Endothelial cell of umbilical vein (primary cell): ENCODE measurements around the gene NSD1. TPM values are rescaled to one million over a fixed set of nuclear protein-coding genes. Genes with fewer than 3 reads are reported as not detected.

Experiments
- BruUV-seq: library from RNA; stranded (reverse); fragments of 400-500 nt; replicated peaks from 2 replicates; lab custom pipeline; 2021; lab: Mats Ljungman, UMichigan
- CTCF ChIA-PET: fragments of 300-600, 350-600 bp; sonication (Branson Sonifier 250); formaldehyde crosslinking; loops from one replicate; lab custom pipeline; 2021; ENCODE audit warnings: antibody characterized with exemption, inconsistent platforms; lab: Charles Lee
- POLR2A ChIA-PET: fragments of 300-600, 350-600 bp; sonication (Branson Sonifier 250); formaldehyde crosslinking; loops from one replicate; lab custom pipeline; 2021; ENCODE audit warnings: antibody characterized with exemption, inconsistent platforms; lab: Charles Lee
- DNase-seq: peaks from one replicate; pipeline ENCODE4 v3.0.0-alpha.2; 2011; ENCODE audit warnings: low read depth, low spot score
- FAIRE-seq: peaks from 2 replicates; lab custom pipeline; 2011; peaks lifted over from hg19 to GRCh38; lab: Jason Lieb, UNC
- H2AFZ ChIP-seq: 2 replicates; pipeline ENCODE4 v1.6.0; 2012; ENCODE audit warnings: low read depth, low read length, control low read depth, inconsistent platforms
- H3K27ac ChIP-seq: 2 replicates; pipeline ENCODE4 v1.5.1; 2011; ENCODE audit warnings: low read depth, mild to moderate bottlenecking, control low read depth, low read length, moderate library complexity; ENCODE audit not compliant: insufficient read depth
- H3K27me3 ChIP-seq, 2 experiments: 2 replicates each; pipeline versions ENCODE4 v1.6.0 to v1.6.1; 2011; ENCODE audit warnings: low read length in 2 of 2, mixed read lengths in 1 of 2; ENCODE audit not compliant: control insufficient read depth in 2 of 2, insufficient read depth in 2 of 2
- H3K36me3 ChIP-seq, 2 experiments: 2 replicates in 1 of 2; 3 replicates in 1 of 2; pipeline ENCODE4 v1.5.1; 2011; ENCODE audit warnings: low read length in 2 of 2, mild to moderate bottlenecking in 1 of 2, moderate library complexity in 1 of 2; ENCODE audit not compliant: control insufficient read depth in 2 of 2, insufficient read depth in 2 of 2; ENCODE audit errors: extremely low read depth in 1 of 2
- H3K4me1 ChIP-seq: 3 replicates; pipeline ENCODE4 v1.5.1; 2011; ENCODE audit warnings: mild to moderate bottlenecking, low read length; ENCODE audit not compliant: control insufficient read depth, insufficient read depth; ENCODE audit errors: extremely low read depth
- H3K4me2 ChIP-seq: 2 replicates; pipeline ENCODE4 v1.6.1; 2011; ENCODE audit warnings: low read length, control low read depth, mixed read lengths; ENCODE audit not compliant: insufficient read depth
- H3K4me3 ChIP-seq, 3 experiments: fragments of 200-600 bp in 1 of 3; sonication (generic), shearing (Covaris generic) in 1 of 3; replicated peaks in 1 of 3; 2 replicates each; pipeline ENCODE4 v1.5.1; 2011 to 2016; ENCODE audit warnings: control low read depth in 3 of 3, low read length in 3 of 3, mild to moderate bottlenecking in 2 of 3, inconsistent platforms in 1 of 3, low read depth in 1 of 3, moderate library complexity in 1 of 3; ENCODE audit not compliant: insufficient read depth in 1 of 3
- H3K79me2 ChIP-seq: 2 replicates; pipeline ENCODE4 v1.6.0; 2012; ENCODE audit warnings: low read length, inconsistent platforms; ENCODE audit not compliant: control insufficient read depth, insufficient read depth
- H3K9ac ChIP-seq: replicated peaks from 2 replicates; pipeline ENCODE3; 2011; ENCODE audit warnings: low read length, control low read depth; ENCODE audit not compliant: insufficient read depth; ENCODE audit errors: extremely low read depth
- H3K9me1 ChIP-seq: replicated peaks from 3 replicates; pipeline ENCODE4 v1.6.0; 2011; ENCODE audit warnings: mild to moderate bottlenecking, low read length; ENCODE audit not compliant: control insufficient read depth, insufficient read depth; ENCODE audit errors: extremely low read depth
- H3K9me3 ChIP-seq: replicated peaks from 2 replicates; pipeline ENCODE4 v1.5.1; 2012; ENCODE audit warnings: low read length, inconsistent platforms; ENCODE audit not compliant: control insufficient read depth, insufficient read depth
- H4K20me1 ChIP-seq: replicated peaks from 2 replicates; pipeline ENCODE3; 2011; ENCODE audit warnings: mild to moderate bottlenecking, low read length; ENCODE audit not compliant: control insufficient read depth, insufficient read depth; ENCODE audit errors: extremely low read depth
- EZH2 ChIP-seq: IDR thresholded peaks from 2 replicates; pipeline ENCODE4 v1.6.1; 2012; ENCODE audit warnings: borderline replicate concordance, low read depth, mild to moderate bottlenecking, moderate library complexity, low read length, inconsistent platforms; ENCODE audit not compliant: severe bottlenecking
- FOS ChIP-seq: IDR thresholded peaks from 2 replicates; pipeline ENCODE4 v1.6.1; 2011; ENCODE audit warnings: mild to moderate bottlenecking, low read length, moderate library complexity, borderline replicate concordance; ENCODE audit not compliant: insufficient read depth
- GATA2 ChIP-seq: IDR thresholded peaks from 2 replicates; pipeline ENCODE4 v1.7.0; 2011; ENCODE audit warnings: low read depth, mild to moderate bottlenecking, moderate library complexity, mixed read lengths, low read length; ENCODE audit not compliant: insufficient read length, insufficient read depth
- JUN ChIP-seq: IDR thresholded peaks from 2 replicates; pipeline ENCODE4 v1.6.1; 2011; ENCODE audit warnings: borderline replicate concordance, low read depth; ENCODE audit not compliant: insufficient read length, insufficient read depth
- MYC ChIP-seq: IDR thresholded peaks from one replicate; pipeline ENCODE4 v1.6.1; 2011; ENCODE audit warnings: mild to moderate bottlenecking, low read depth, low read length
- POLR2A ChIP-seq: IDR thresholded peaks from 2 replicates; pipeline ENCODE4 v1.6.1; 2012; ENCODE audit warnings: low read depth, mild to moderate bottlenecking, control low read depth, low read length
- POLR2AphosphoS5 ChIP-seq: IDR thresholded peaks from 2 replicates; pipeline ENCODE4 v1.6.1; 2012; ENCODE audit warnings: low read depth, mild to moderate bottlenecking, control low read depth, low read length, moderate library complexity; ENCODE audit not compliant: insufficient read depth
- dilution Hi-C: fragments of 300-500 bp; cut with MboI; formaldehyde crosslinking; loops from one replicate; pipeline ENCODE4 v1.15.0; 2019; ENCODE audit warnings: low sequenced_read_pairs; ENCODE audit not compliant: extremely low pct_ligation_motif_present
- intact Hi-C: fragments of 100-400 bp; cut with micrococcal nuclease; formaldehyde crosslinking; loops from one replicate; pipeline ENCODE4 v1.10.0; 2022
- polyA plus RNA-seq, 4 experiments: library from polyadenylated mRNA; depleted of rRNA in 3 of 4; stranded (reverse) in 3 of 4; unstranded in 1 of 4; fragments of >200 nt; gene quantifications; 2 replicates each; pipeline versions ENCODE4 v1.2.1 to v1.2.3, GENCODE V29; 2011 to 2012; ENCODE audit warnings: missing spikeins in 1 of 4
- total RNA-seq: library from RNA; stranded (reverse); gene quantifications from 2 replicates; pipeline ENCODE4 v1.2.3, GENCODE V29; 2021
- TF ChIP-seq, protein P1 (sequence below): IDR thresholded peaks from 2 replicates; pipeline ENCODE4 v1.6.1; 2011; ENCODE audit not compliant: insufficient read depth, insufficient read length
- TF ChIP-seq, protein P2 (sequence below), 2 donors: IDR thresholded peaks; 1 replicate in 1 of 2; 2 replicates in 1 of 2; pipeline ENCODE4 v1.5.1; 2011; ENCODE audit warnings: low read length in 2 of 2, mild to moderate bottlenecking in 2 of 2, moderate library complexity in 2 of 2, control low read depth in 1 of 2, inconsistent platforms in 1 of 2, low read depth in 1 of 2; ENCODE audit not compliant: insufficient read depth in 1 of 2; ENCODE audit errors: extremely low read depth in 1 of 2

NSD1 gene
- total and polyA plus RNA-seq, 2 donors (not counting 3 experiments of a cell fraction or from before 2014, with no cell fraction given) = 14.4 to 90.4 TPM

DNA sequence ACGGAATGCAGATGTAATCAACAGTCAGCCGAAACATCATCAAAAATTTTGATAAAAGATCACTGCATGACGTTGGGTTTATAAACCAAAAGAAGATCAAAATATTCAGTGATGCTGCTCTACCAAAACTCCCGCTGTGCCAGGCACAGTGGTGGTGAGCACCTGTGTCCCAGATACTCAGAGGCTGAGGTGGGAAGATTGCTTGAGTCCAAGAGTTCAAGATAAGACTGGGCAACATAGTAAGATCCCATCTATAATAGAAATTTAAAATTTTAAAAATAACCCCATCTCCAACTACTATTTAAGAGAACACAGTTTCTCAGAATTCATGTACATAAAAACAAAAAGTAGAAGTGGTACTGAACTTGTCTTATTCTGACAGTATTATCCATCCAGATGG, 214.1 kb downstream of the NSD1 start:
- no peaks in the 10 kb centered on the region for H3K9me3 ChIP-seq
- intact Hi-C loops (no loop called here), dilution Hi-C loops (no loop called here)
- H3K36me3 ChIP-seq = peaks cover 2 to 6% of the 10 kb centered on the region in 2 experiments
- no peaks in the 10 kb centered on the region for H3K9me1 ChIP-seq
- H3K27ac ChIP-seq = no peak overlapping the region
- no peak overlapping the region for H3K4me2 ChIP-seq
- no peak overlapping the region for H3K9ac ChIP-seq
- no peak overlapping the region for H3K4me3 ChIP-seq
- POLR2A ChIA-PET = no interaction called here
- no TSS peak for BruUV-seq
- peak; percentile 40 for FAIRE-seq
- no peak for DNase-seq
- H3K4me1 ChIP-seq = peaks cover 21% of the 10 kb centered on the region
- CTCF ChIA-PET = no interaction called here
- no peak for TF ChIP-seq POLR2AphosphoS5
- TF ChIP-seq, protein P1, sequence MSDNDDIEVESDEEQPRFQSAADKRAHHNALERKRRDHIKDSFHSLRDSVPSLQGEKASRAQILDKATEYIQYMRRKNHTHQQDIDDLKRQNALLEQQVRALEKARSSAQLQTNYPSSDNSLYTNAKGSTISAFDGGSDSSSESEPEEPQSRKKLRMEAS = no peak
- TF ChIP-seq, protein P2, sequence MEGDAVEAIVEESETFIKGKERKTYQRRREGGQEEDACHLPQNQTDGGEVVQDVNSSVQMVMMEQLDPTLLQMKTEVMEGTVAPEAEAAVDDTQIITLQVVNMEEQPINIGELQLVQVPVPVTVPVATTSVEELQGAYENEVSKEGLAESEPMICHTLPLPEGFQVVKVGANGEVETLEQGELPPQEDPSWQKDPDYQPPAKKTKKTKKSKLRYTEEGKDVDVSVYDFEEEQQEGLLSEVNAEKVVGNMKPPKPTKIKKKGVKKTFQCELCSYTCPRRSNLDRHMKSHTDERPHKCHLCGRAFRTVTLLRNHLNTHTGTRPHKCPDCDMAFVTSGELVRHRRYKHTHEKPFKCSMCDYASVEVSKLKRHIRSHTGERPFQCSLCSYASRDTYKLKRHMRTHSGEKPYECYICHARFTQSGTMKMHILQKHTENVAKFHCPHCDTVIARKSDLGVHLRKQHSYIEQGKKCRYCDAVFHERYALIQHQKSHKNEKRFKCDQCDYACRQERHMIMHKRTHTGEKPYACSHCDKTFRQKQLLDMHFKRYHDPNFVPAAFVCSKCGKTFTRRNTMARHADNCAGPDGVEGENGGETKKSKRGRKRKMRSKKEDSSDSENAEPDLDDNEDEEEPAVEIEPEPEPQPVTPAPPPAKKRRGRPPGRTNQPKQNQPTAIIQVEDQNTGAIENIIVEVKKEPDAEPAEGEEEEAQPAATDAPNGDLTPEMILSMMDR (IDR thresholded peaks at IDR 0.05; ENCODE audit: extremely low read depth in 1 of 2, insufficient read depth in 1 of 2, low read depth in 1 of 2, low read length in 2 of 2) = no peak
- H3K79me2 ChIP-seq = peaks cover 65% of the 10 kb centered on the region
- H2AFZ ChIP-seq = no peak overlapping the region
- no peaks in the 10 kb centered on the region for H4K20me1 ChIP-seq
- no peaks in the 10 kb centered on the region for H3K27me3 ChIP-seq

DNA sequence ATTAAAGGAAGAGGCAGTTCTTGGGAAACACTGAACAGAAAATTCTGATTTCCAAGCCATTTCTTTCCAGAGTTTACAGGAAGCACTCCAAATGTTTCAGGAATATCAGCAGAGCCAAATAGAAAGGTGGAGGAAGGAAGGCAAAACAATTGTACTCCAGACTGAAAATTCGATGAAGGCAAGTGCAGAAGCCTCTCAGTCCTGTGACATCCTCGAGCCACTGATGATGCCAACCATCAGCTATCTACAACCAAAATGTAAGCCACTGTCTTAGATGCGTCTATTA, 215.7 kb downstream of the NSD1 start:
- Histone ChIP-seq H3K4me3 (no peak overlapping the region), H3K27ac (no peak overlapping the region), H3K9me1 (no peaks in the 10 kb centered on the region), H3K9me3 (no peaks in the 10 kb centered on the region), H3K4me1 (peaks cover 21% of the 10 kb centered on the region), H3K4me2 (no peak overlapping the region), H3K36me3 (peaks cover 2 to 4% of the 10 kb centered on the region in 2 experiments), H4K20me1 (no peaks in the 10 kb centered on the region), H3K9ac (no peak overlapping the region), H3K27me3 (no peaks in the 10 kb centered on the region), H2AFZ (no peak overlapping the region), H3K79me2 (peaks cover 55% of the 10 kb centered on the region)
- DNase-seq (no peak), FAIRE-seq (no peak)
- CTCF ChIA-PET = interaction anchor here (0.6 to 1.0 kb wide), 3 partner anchors 33 to 237 kb away, joined by 3 to 4 read pairs (median 3); no protein-coding TSS in a partner anchor
- intact Hi-C loops (no loop called here), dilution Hi-C loops (no loop called here)
- BruUV-seq = no TSS peak
- POLR2A ChIA-PET = no interaction called here
- TF ChIP-seq, protein P2 (IDR thresholded peaks at IDR 0.05; ENCODE audit: extremely low read depth in 1 of 2, insufficient read depth in 1 of 2, low read depth in 1 of 2, low read length in 2 of 2) = no peak
- no peak for TF ChIP-seq JUN
- no peak for TF ChIP-seq MYC
- TF ChIP-seq GATA2 = no peak
- TF ChIP-seq EZH2 = no peak
- no peak for TF ChIP-seq POLR2A
- no peak for TF ChIP-seq POLR2AphosphoS5
- TF ChIP-seq, protein P1 = no peak
- TF ChIP-seq FOS = no peak
